ENCODE measurements around the gene GALNT10. TPM values are rescaled to one million over a fixed set of nuclear protein-coding genes. Genes with fewer than 3 reads are reported as not detected.

GALNT10 gene
- total and polyA plus RNA-seq, 2 of the 8 experiments (the other 6 are each of a cell fraction or from before 2014, with no cell fraction given), result 4.6 to 15.5 TPM

DNA sequence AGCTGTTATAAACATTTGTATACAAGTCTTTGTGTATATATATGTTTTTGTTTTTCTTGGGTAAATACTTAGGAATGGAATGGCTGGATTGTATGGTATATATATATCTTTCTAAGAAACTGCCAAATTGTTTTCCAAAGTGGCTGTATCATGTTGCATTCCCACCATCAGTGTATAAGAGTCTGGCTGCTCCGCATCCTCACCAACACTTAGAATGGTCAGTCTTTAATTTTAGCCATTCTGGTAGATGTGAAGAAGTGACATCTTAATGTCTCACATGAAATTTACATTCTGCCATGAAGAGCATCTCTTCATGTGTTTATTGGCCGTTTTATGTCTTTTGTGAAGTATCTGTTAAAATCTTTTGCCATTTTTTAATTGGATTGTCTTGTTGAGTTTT lies 31.9 kb downstream of the GALNT10 start (continued):
- TF ChIP-seq, protein P1, sequence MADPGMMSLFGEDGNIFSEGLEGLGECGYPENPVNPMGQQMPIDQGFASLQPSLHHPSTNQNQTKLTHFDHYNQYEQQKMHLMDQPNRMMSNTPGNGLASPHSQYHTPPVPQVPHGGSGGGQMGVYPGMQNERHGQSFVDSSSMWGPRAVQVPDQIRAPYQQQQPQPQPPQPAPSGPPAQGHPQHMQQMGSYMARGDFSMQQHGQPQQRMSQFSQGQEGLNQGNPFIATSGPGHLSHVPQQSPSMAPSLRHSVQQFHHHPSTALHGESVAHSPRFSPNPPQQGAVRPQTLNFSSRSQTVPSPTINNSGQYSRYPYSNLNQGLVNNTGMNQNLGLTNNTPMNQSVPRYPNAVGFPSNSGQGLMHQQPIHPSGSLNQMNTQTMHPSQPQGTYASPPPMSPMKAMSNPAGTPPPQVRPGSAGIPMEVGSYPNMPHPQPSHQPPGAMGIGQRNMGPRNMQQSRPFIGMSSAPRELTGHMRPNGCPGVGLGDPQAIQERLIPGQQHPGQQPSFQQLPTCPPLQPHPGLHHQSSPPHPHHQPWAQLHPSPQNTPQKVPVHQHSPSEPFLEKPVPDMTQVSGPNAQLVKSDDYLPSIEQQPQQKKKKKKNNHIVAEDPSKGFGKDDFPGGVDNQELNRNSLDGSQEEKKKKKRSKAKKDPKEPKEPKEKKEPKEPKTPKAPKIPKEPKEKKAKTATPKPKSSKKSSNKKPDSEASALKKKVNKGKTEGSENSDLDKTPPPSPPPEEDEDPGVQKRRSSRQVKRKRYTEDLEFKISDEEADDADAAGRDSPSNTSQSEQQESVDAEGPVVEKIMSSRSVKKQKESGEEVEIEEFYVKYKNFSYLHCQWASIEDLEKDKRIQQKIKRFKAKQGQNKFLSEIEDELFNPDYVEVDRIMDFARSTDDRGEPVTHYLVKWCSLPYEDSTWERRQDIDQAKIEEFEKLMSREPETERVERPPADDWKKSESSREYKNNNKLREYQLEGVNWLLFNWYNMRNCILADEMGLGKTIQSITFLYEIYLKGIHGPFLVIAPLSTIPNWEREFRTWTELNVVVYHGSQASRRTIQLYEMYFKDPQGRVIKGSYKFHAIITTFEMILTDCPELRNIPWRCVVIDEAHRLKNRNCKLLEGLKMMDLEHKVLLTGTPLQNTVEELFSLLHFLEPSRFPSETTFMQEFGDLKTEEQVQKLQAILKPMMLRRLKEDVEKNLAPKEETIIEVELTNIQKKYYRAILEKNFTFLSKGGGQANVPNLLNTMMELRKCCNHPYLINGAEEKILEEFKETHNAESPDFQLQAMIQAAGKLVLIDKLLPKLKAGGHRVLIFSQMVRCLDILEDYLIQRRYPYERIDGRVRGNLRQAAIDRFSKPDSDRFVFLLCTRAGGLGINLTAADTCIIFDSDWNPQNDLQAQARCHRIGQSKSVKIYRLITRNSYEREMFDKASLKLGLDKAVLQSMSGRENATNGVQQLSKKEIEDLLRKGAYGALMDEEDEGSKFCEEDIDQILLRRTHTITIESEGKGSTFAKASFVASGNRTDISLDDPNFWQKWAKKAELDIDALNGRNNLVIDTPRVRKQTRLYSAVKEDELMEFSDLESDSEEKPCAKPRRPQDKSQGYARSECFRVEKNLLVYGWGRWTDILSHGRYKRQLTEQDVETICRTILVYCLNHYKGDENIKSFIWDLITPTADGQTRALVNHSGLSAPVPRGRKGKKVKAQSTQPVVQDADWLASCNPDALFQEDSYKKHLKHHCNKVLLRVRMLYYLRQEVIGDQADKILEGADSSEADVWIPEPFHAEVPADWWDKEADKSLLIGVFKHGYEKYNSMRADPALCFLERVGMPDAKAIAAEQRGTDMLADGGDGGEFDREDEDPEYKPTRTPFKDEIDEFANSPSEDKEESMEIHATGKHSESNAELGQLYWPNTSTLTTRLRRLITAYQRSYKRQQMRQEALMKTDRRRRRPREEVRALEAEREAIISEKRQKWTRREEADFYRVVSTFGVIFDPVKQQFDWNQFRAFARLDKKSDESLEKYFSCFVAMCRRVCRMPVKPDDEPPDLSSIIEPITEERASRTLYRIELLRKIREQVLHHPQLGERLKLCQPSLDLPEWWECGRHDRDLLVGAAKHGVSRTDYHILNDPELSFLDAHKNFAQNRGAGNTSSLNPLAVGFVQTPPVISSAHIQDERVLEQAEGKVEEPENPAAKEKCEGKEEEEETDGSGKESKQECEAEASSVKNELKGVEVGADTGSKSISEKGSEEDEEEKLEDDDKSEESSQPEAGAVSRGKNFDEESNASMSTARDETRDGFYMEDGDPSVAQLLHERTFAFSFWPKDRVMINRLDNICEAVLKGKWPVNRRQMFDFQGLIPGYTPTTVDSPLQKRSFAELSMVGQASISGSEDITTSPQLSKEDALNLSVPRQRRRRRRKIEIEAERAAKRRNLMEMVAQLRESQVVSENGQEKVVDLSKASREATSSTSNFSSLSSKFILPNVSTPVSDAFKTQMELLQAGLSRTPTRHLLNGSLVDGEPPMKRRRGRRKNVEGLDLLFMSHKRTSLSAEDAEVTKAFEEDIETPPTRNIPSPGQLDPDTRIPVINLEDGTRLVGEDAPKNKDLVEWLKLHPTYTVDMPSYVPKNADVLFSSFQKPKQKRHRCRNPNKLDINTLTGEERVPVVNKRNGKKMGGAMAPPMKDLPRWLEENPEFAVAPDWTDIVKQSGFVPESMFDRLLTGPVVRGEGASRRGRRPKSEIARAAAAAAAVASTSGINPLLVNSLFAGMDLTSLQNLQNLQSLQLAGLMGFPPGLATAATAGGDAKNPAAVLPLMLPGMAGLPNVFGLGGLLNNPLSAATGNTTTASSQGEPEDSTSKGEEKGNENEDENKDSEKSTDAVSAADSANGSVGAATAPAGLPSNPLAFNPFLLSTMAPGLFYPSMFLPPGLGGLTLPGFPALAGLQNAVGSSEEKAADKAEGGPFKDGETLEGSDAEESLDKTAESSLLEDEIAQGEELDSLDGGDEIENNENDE (IDR thresholded peaks at IDR 0.05; ENCODE audit: insufficient replicate concordance, low read length), result no peak
- TF ChIP-seq GABPA (IDR thresholded peaks at IDR 0.05; ENCODE audit: borderline replicate concordance, insufficient read depth, low read length), result no peak
